H1 (cell line): ENCODE results near the gene SERPINA10. TPM values are rescaled to one million over a fixed set of nuclear protein-coding genes. Genes with fewer than 3 reads are reported as not detected.

Experiments
- CTCF ChIA-PET: fragments of 300-600 bp; sonication (Branson Sonifier 250); formaldehyde crosslinking; loops from one replicate; lab custom pipeline; 2021; ENCODE audit not compliant: partially characterized antibody; lab: Charles Lee
- POLR2A ChIA-PET: fragments of 300-600 bp; sonication (Branson Sonifier 250); formaldehyde crosslinking; loops from one replicate; lab custom pipeline; 2021; ENCODE audit warnings: inconsistent platforms; ENCODE audit not compliant: partially characterized antibody; lab: Charles Lee
- DNase-seq, 2 experiments: peaks; one replicate each; pipeline versions ENCODE4 v3.0.0 to v3.0.0-alpha.2; 2010 to 2022; ENCODE audit warnings: low spot score in 2 of 2, low read depth in 1 of 2, mixed read lengths in 1 of 2
- FAIRE-seq: peaks from 2 replicates; lab custom pipeline; 2011; peaks lifted over from hg19 to GRCh38; lab: Jason Lieb, UNC
- H2AFZ ChIP-seq: 2 replicates; pipeline ENCODE4 v1.8.1; 2012; ENCODE audit warnings: low read length, inconsistent platforms
- H2AK5ac ChIP-seq: 2 replicates; pipeline ENCODE4 v1.6.1; 2013; ENCODE audit warnings: low read depth, low read length
- H2BK120ac ChIP-seq: replicated peaks from 2 replicates; pipeline ENCODE3; 2013; ENCODE audit warnings: low read depth, low read length, inconsistent platforms
- H2BK12ac ChIP-seq: 2 replicates; pipeline ENCODE4 v1.6.1; 2013; ENCODE audit warnings: low read depth, low read length
- H2BK15ac ChIP-seq: 2 replicates; pipeline ENCODE4 v1.6.1; 2013; ENCODE audit warnings: low read length
- H2BK20ac ChIP-seq: 2 replicates; pipeline ENCODE4 v1.6.1; 2013; ENCODE audit warnings: low read length
- H2BK5ac ChIP-seq: 2 replicates; pipeline ENCODE4 v1.6.1; 2013; ENCODE audit warnings: low read depth, low read length
- H3K14ac ChIP-seq: 2 replicates; pipeline ENCODE4 v1.6.1; 2013; ENCODE audit warnings: inconsistent platforms; ENCODE audit not compliant: insufficient read length
- H3K18ac ChIP-seq: 2 replicates; pipeline ENCODE4 v1.6.1; 2013; ENCODE audit warnings: low read length; ENCODE audit errors: extremely low read depth
- H3K23ac ChIP-seq: 2 replicates; pipeline ENCODE4 v1.6.1; 2013; ENCODE audit warnings: inconsistent platforms; ENCODE audit not compliant: insufficient read length
- H3K23me2 ChIP-seq: 2 replicates; pipeline ENCODE4 v1.6.1; 2013; ENCODE audit warnings: low read depth, low read length
- H3K27ac ChIP-seq: 2 replicates; pipeline ENCODE4 v1.6.1; 2011; ENCODE audit warnings: low read depth, low read length, inconsistent platforms
- H3K27me3 ChIP-seq, 4 experiments: replicated peaks in 1 of 4; 1 replicate in 1 of 4; 2 replicates in 3 of 4; pipeline versions ENCODE4 v1.6.1 to v1.8.1; 2011 to 2013; ENCODE audit warnings: low read length in 3 of 4, mild to moderate bottlenecking in 3 of 4, inconsistent platforms in 2 of 4, mixed read lengths in 2 of 4, moderate library complexity in 1 of 4; ENCODE audit not compliant: control insufficient read depth in 3 of 4, insufficient read depth in 3 of 4; ENCODE audit errors: extremely low read depth in 1 of 4
- H3K36me3 ChIP-seq, 4 experiments: 2 replicates each; pipeline versions ENCODE4 v1.6.1 to v1.8.1; 2011 to 2013; ENCODE audit warnings: mild to moderate bottlenecking in 4 of 4, low read length in 3 of 4, moderate library complexity in 2 of 4, control low read depth in 1 of 4, inconsistent platforms in 1 of 4; ENCODE audit not compliant: insufficient read depth in 4 of 4, control insufficient read depth in 2 of 4
- H3K4ac ChIP-seq: replicated peaks from 2 replicates; pipeline ENCODE3; 2013; ENCODE audit warnings: low read length, low read depth, mixed read lengths, inconsistent platforms; ENCODE audit not compliant: insufficient read length
- H3K4me1 ChIP-seq, 4 experiments: replicated peaks in 1 of 4; 1 replicate in 1 of 4; 2 replicates in 3 of 4; pipeline versions ENCODE4 v1.6.1 to v1.8.1; 2011 to 2013; ENCODE audit warnings: low read length in 3 of 4, inconsistent platforms in 2 of 4, mixed read lengths in 1 of 4; ENCODE audit not compliant: insufficient read depth in 4 of 4, control insufficient read depth in 3 of 4
- H3K4me2 ChIP-seq, 2 experiments: 2 replicates each; pipeline versions ENCODE4 v1.6.1 to v1.8.1; 2011 to 2013; ENCODE audit warnings: low read depth in 2 of 2, low read length in 2 of 2, control low read depth in 1 of 2, inconsistent platforms in 1 of 2, mild to moderate bottlenecking in 1 of 2; ENCODE audit not compliant: insufficient read depth in 1 of 2
- H3K4me3 ChIP-seq, 4 experiments: fragments of 200-600, 300-600 bp in 1 of 4; sonication (generic), shearing (Covaris generic), sonication (Bioruptor Twin) in 1 of 4; 2 replicates each; pipeline versions ENCODE4 v1.5.1 to v1.8.1; 2011 to 2016; ENCODE audit warnings: low read length in 4 of 4, low read depth in 3 of 4, control low read depth in 2 of 4, inconsistent platforms in 2 of 4, mild to moderate bottlenecking in 2 of 4, mixed read lengths in 1 of 4, moderate library complexity in 1 of 4; ENCODE audit not compliant: insufficient read depth in 2 of 4; ENCODE audit errors: extremely low read depth in 1 of 4
- H3K56ac ChIP-seq: replicated peaks from 2 replicates; pipeline ENCODE3; 2013; ENCODE audit warnings: low read depth, mild to moderate bottlenecking, mixed read lengths, low read length, inconsistent platforms; ENCODE audit not compliant: insufficient read length
- H3K79me1 ChIP-seq: 2 replicates; pipeline ENCODE4 v1.6.1; 2013; ENCODE audit warnings: low read depth, low read length, control low read depth
- H3K79me2 ChIP-seq, 2 experiments: 2 replicates each; pipeline versions ENCODE4 v1.6.1 to v1.8.1; 2012 to 2013; ENCODE audit warnings: low read length in 2 of 2, mild to moderate bottlenecking in 2 of 2, inconsistent platforms in 1 of 2; ENCODE audit not compliant: insufficient read depth in 2 of 2, control insufficient read depth in 1 of 2
- H3K9ac ChIP-seq, 4 experiments: replicated peaks in 1 of 4; 1 replicate in 1 of 4; 2 replicates in 3 of 4; pipeline versions ENCODE4 v1.6.1 to v1.8.1; 2011 to 2013; ENCODE audit warnings: low read depth in 3 of 4, low read length in 3 of 4, control low read depth in 2 of 4, mild to moderate bottlenecking in 2 of 4, moderate library complexity in 2 of 4, inconsistent platforms in 1 of 4; ENCODE audit errors: extremely low read depth in 1 of 4
- H3K9me3 ChIP-seq, 2 experiments: 2 replicates each; pipeline versions ENCODE4 v1.6.1 to v1.8.1; 2012 to 2013; ENCODE audit warnings: mild to moderate bottlenecking in 2 of 2, moderate library complexity in 2 of 2, control low read depth in 1 of 2, inconsistent platforms in 1 of 2, low read depth in 1 of 2, low read length in 1 of 2, mixed read lengths in 1 of 2; ENCODE audit not compliant: insufficient read depth in 2 of 2
- H4K20me1 ChIP-seq, 2 experiments: replicated peaks in 1 of 2; 2 replicates each; pipeline versions ENCODE3 to v1.8.1; 2011 to 2013; ENCODE audit warnings: inconsistent platforms in 2 of 2, low read length in 2 of 2, mild to moderate bottlenecking in 1 of 2; ENCODE audit not compliant: insufficient read depth in 2 of 2, control insufficient read depth in 1 of 2
- H4K5ac ChIP-seq: 2 replicates; pipeline ENCODE4 v1.6.1; 2013; ENCODE audit warnings: low read length, low read depth, mixed read lengths, inconsistent platforms; ENCODE audit not compliant: insufficient read length
- H4K8ac ChIP-seq: 2 replicates; pipeline ENCODE4 v1.8.0; 2013; ENCODE audit warnings: mild to moderate bottlenecking, moderate library complexity, low read length, inconsistent platforms; ENCODE audit not compliant: insufficient read depth; ENCODE audit errors: extremely low read depth
- H4K91ac ChIP-seq: replicated peaks from 2 replicates; pipeline ENCODE3; 2013; ENCODE audit warnings: low read length, mixed read lengths, inconsistent platforms; ENCODE audit not compliant: insufficient read length
- BCL11A ChIP-seq, 2 experiments: IDR thresholded peaks; one replicate each; pipeline ENCODE4 v1.6.1; 2011; ENCODE audit warnings: low read depth in 2 of 2, low read length in 2 of 2, mild to moderate bottlenecking in 2 of 2
- EP300 ChIP-seq, 2 experiments: IDR thresholded peaks; 1 replicate in 1 of 2; 2 replicates in 1 of 2; pipeline ENCODE4 v1.6.1; 2011 to 2012; ENCODE audit warnings: low read depth in 2 of 2, low read length in 2 of 2, mild to moderate bottlenecking in 2 of 2, borderline replicate concordance in 1 of 2, inconsistent platforms in 1 of 2, moderate library complexity in 1 of 2
- FOSL1 ChIP-seq: IDR thresholded peaks from 2 replicates; pipeline ENCODE4 v1.6.1; 2011; ENCODE audit warnings: mild to moderate bottlenecking, low read depth, low read length, moderate library complexity; ENCODE audit not compliant: insufficient read depth
- SRF ChIP-seq: IDR thresholded peaks from 2 replicates; pipeline ENCODE4 v1.6.1; 2011; ENCODE audit warnings: mild to moderate bottlenecking, low read depth, low read length, moderate library complexity
- TBP ChIP-seq: IDR thresholded peaks from 2 replicates; pipeline ENCODE4 v1.6.1; 2011; ENCODE audit warnings: low read depth, low read length, improper control_type of control experiment
- WGBS, 2 experiments: shearing (Covaris generic) in 1 of 2; methylation state at CpG; one replicate each; pipeline versions ENCODE4 v1.1.6 to v1.1.7; 2013 to 2015; ENCODE audit warnings: low lambda C conversion rate in 2 of 2, mixed read lengths in 2 of 2, inconsistent platforms in 1 of 2, low coverage in 1 of 2, missing lambda C conversion rate in 1 of 2; ENCODE audit not compliant: insufficient replicate concordance in 2 of 2, insufficient coverage in 1 of 2, insufficient read length in 1 of 2; ENCODE audit errors: extremely low coverage in 1 of 2, missing lambda C conversion rate in 1 of 2; 5-methylcytosine and 5-hydroxymethylcytosine counted together
- polyA plus RNA-seq, 7 experiments: library from polyadenylated mRNA; depleted of rRNA in 3 of 7; stranded (reverse) in 5 of 7; unstranded in 2 of 7; fragments of >200 nt in 5 of 7; fragments of 200-250 nt in 2 of 7; gene quantifications; 1 replicate in 5 of 7; 2 replicates in 1 of 7; 4 replicates in 1 of 7; pipeline versions ENCODE4 v1.2.1 to v1.2.3, GENCODE V29; 2011 to 2013; ENCODE audit warnings: missing spikeins in 2 of 7, mixed read lengths in 2 of 7
- total RNA-seq: library from RNA; stranded (reverse); fragmentation: NEBNext Ultra II Directional; extraction: Animal tissue kit (Norgen Biotek cat#: 25700); gene quantifications from 2 replicates; pipeline ENCODE4 v1.2.1, GENCODE V29; 2021
- TF ChIP-seq, protein P1 (sequence below): IDR thresholded peaks from 2 replicates; pipeline ENCODE4 v1.6.1; 2012; ENCODE audit warnings: inconsistent platforms

The SERPINA10 gene
- total and polyA plus RNA-seq, 2 of the 8 experiments (the other 6 are each of a cell fraction or from before 2014, with no cell fraction given): not detected

GRCh38 chr14:94316692-94317091 is 23.6 kb upstream of the SERPINA10 start:
- no peaks in the 10 kb centered on the region for H3K79me1 ChIP-seq
- FAIRE-seq (no peak), DNase-seq (no peak)
- H2BK120ac ChIP-seq: no peak overlapping the region
- H3K4me1 ChIP-seq: no peaks in the 10 kb centered on the region
- H2BK15ac ChIP-seq: no peak overlapping the region
- H3K4me3 ChIP-seq: no peak overlapping the region
- H4K91ac ChIP-seq: no peak overlapping the region
- H3K79me2 ChIP-seq: no peaks in the 10 kb centered on the region
- ChIA-PET CTCF (interaction anchor here (0.7 to 1.6 kb wide), 4 partner anchors 10 to 54 kb away, joined by 3 to 4 read pairs (median 4); no protein-coding TSS in a partner anchor), POLR2A (no interaction called here)
- H3K4me2 ChIP-seq: no peak overlapping the region
- H2BK5ac ChIP-seq: no peak overlapping the region
- H2AK5ac ChIP-seq: no peak overlapping the region
- H3K27me3 ChIP-seq: no peaks in the 10 kb centered on the region
- no peak overlapping the region for H4K5ac ChIP-seq
- no peak overlapping the region for H2AFZ ChIP-seq
- H4K20me1 ChIP-seq: no peaks in the 10 kb centered on the region
- no peak overlapping the region for H3K4ac ChIP-seq
- H3K36me3 ChIP-seq: no peaks in the 10 kb centered on the region
- no peaks in the 10 kb centered on the region for H3K9me3 ChIP-seq
- H2BK12ac ChIP-seq: no peak overlapping the region
- H4K8ac ChIP-seq: no peak overlapping the region
- no peak overlapping the region for H3K27ac ChIP-seq
- no peak overlapping the region for H3K14ac ChIP-seq
- TF ChIP-seq SRF: no peak
- TF ChIP-seq BCL11A (IDR thresholded peaks at IDR 0.05; ENCODE audit: low read depth in 2 of 2, low read length in 2 of 2): no peak
- no peak for TF ChIP-seq TBP
- TF ChIP-seq FOSL1: no peak
- no peak for TF ChIP-seq EP300 (IDR thresholded peaks at IDR 0.05; ENCODE audit: borderline replicate concordance in 1 of 2, low read depth in 2 of 2, low read length in 2 of 2)
- TF ChIP-seq, protein P1, sequence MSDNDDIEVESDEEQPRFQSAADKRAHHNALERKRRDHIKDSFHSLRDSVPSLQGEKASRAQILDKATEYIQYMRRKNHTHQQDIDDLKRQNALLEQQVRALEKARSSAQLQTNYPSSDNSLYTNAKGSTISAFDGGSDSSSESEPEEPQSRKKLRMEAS: no peak
- H3K23me2 ChIP-seq: no peaks in the 10 kb centered on the region
- WGBS, 2 experiments: 100% methylated on average over 1 of the region's 1 CpG; no CpG with 5 or more reads in 1 of the 2 experiments
- H3K9ac ChIP-seq: no peak overlapping the region
- H2BK20ac ChIP-seq: no peak overlapping the region
- H3K18ac ChIP-seq: no peak overlapping the region
- no peak overlapping the region for H3K56ac ChIP-seq
- H3K23ac ChIP-seq: no peak overlapping the region
